Astrocyte (in vitro differentiated cells and primary cell): ENCODE results near the gene EXD3. TPM values are rescaled to one million over a fixed set of nuclear protein-coding genes. Genes with fewer than 3 reads are reported as not detected.
A peak's percentile ranks its signal among the peaks of the same experiment; 100 is the strongest.

Experiments
- DNase-seq: peaks from one replicate; pipeline ENCODE4 v3.0.0-alpha.2; 2010; ENCODE audit warnings: low read depth
- FAIRE-seq: peaks from 2 replicates; lab custom pipeline; 2011; peaks lifted over from hg19 to GRCh38; lab: Jason Lieb, UNC
- H2AFZ ChIP-seq: 2 replicates; pipeline ENCODE4 v1.6.0; 2012; ENCODE audit warnings: low read depth, low read length, inconsistent platforms
- H3K27ac ChIP-seq: 2 replicates; pipeline ENCODE4 v1.5.1; 2011; ENCODE audit warnings: low read depth, low read length, inconsistent platforms
- H3K27me3 ChIP-seq: 2 replicates; pipeline ENCODE4 v1.6.0; 2011; ENCODE audit warnings: low read length, inconsistent platforms; ENCODE audit not compliant: insufficient read depth
- H3K36me3 ChIP-seq: 2 replicates; pipeline ENCODE4 v1.5.1; 2011; ENCODE audit warnings: low read length, inconsistent platforms; ENCODE audit not compliant: insufficient read depth
- H3K4me1 ChIP-seq: 2 replicates; pipeline ENCODE4 v1.5.1; 2011; ENCODE audit warnings: low read length, inconsistent platforms; ENCODE audit not compliant: insufficient read depth
- H3K4me2 ChIP-seq: 2 replicates; pipeline ENCODE4 v1.6.0; 2012; ENCODE audit warnings: low read length, inconsistent platforms
- H3K4me3 ChIP-seq: 2 replicates; pipeline ENCODE4 v1.5.1; 2011; ENCODE audit warnings: low read depth, mild to moderate bottlenecking, low read length, inconsistent platforms; ENCODE audit not compliant: insufficient read depth
- H3K79me2 ChIP-seq: 2 replicates; pipeline ENCODE4 v1.6.0; 2012; ENCODE audit warnings: mild to moderate bottlenecking, low read length, inconsistent platforms; ENCODE audit not compliant: insufficient read depth
- H3K9ac ChIP-seq: 2 replicates; pipeline ENCODE4 v1.6.0; 2012; ENCODE audit warnings: mild to moderate bottlenecking, low read length, inconsistent platforms
- H3K9me3 ChIP-seq: 2 replicates; pipeline ENCODE4 v1.5.1; 2012; ENCODE audit warnings: low read depth, mild to moderate bottlenecking, low read length, inconsistent platforms; ENCODE audit not compliant: insufficient read depth
- H4K20me1 ChIP-seq: 2 replicates; pipeline ENCODE4 v1.6.0; 2012; ENCODE audit warnings: low read length, inconsistent platforms; ENCODE audit not compliant: insufficient read depth
- H3K27ac Mint-ChIP-seq: one replicate; pipeline ENCODE4 v1.8.0; 2021; ENCODE audit warnings: mild to moderate bottlenecking, mixed read lengths; ENCODE audit not compliant: unreplicated experiment
- H3K27me3 Mint-ChIP-seq: one replicate; pipeline ENCODE4 v1.8.0; 2021; ENCODE audit warnings: low read depth, mixed read lengths; ENCODE audit not compliant: unreplicated experiment
- H3K36me3 Mint-ChIP-seq: one replicate; pipeline ENCODE4 v1.8.0; 2021; ENCODE audit warnings: low read depth, mixed read lengths; ENCODE audit not compliant: unreplicated experiment
- H3K4me1 Mint-ChIP-seq: one replicate; pipeline ENCODE4 v1.8.0; 2021; ENCODE audit warnings: low read depth, mixed read lengths; ENCODE audit not compliant: unreplicated experiment
- H3K4me3 Mint-ChIP-seq: one replicate; pipeline ENCODE4 v1.8.0; 2021; ENCODE audit warnings: mild to moderate bottlenecking, moderate library complexity, mixed read lengths; ENCODE audit not compliant: unreplicated experiment
- H3K9me3 Mint-ChIP-seq: one replicate; pipeline ENCODE4 v1.8.0; 2021; ENCODE audit warnings: mild to moderate bottlenecking, mixed read lengths; ENCODE audit not compliant: unreplicated experiment
- EZH2 ChIP-seq: IDR thresholded peaks from 2 replicates; pipeline ENCODE4 v1.6.1; 2012; ENCODE audit warnings: mild to moderate bottlenecking, low read length, inconsistent platforms; ENCODE audit not compliant: insufficient read depth
- total RNA-seq: library from RNA; stranded (reverse); gene quantifications from 2 replicates; pipeline ENCODE4 v1.2.1, GENCODE V29; 2021
- TF ChIP-seq, protein P1 (sequence below): IDR thresholded peaks from 2 replicates; pipeline ENCODE4 v1.5.1; 2011; ENCODE audit warnings: low read depth, mild to moderate bottlenecking, inconsistent platforms, low read length, moderate library complexity; ENCODE audit not compliant: insufficient read depth

Gene EXD3
- total RNA-seq, 1 donor from 2014 or later = 8.5 TPM

DNA sequence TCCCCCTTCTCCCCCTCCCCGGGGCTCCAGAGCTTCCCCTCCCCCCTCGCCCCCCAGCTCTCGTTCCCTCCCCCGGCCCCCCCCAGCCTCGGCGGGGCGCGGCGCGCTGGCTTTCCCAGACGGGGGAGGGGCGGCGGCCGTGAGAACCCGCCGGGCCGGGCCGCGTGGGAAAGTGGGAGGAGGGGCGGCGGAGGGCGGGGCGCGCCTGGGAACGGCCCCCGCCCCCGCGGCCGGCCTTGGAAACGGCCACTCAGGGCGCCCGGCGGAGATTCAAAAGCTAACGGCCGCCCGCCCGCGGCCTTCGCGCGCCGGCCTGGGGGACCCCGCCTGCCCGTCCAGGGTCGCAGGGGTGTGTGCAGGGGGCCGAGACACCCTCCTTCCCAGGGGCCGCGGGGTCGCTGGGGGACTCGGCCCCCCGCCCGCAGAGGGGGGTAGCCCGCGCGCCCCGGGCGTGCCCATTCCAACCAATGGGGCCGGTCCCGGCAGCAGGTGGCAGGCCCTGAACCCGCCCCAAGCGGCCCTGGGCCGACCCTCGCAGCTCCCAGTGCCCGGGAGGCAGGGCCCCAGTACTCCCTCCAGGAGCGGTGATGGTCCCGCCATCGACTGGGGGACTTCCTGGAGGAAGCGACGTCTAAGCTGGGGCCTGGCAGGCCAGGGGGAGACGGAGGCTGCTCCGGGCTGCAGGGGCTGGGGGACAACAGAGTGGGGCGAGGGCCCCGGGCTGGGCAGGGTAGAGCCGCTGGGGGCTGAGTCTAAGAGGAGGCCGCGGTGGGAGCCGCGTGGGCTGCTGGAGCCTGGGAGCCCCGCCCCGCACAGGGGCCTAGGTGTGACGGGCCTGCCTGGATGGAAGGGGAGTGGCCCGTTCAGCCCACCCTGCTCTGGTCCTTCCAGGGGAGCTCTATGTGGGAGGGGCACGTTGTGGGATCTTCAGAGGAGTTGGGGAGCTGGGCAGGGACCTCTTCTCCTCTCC lies 106.7 kb downstream of the EXD3 start:
- H3K4me1 ChIP-seq = peaks cover 7% of the 10 kb centered on the region
- no peaks in the 10 kb centered on the region for H3K27me3 Mint-ChIP-seq
- peak overlapping the region; percentile 53 for H3K4me2 ChIP-seq
- H3K9ac ChIP-seq = peak overlapping the region; percentile 37
- H3K4me3 Mint-ChIP-seq = no peak overlapping the region
- H3K27me3 ChIP-seq = no peaks in the 10 kb centered on the region
- H3K4me1 Mint-ChIP-seq = no peaks in the 10 kb centered on the region
- H3K4me3 ChIP-seq = no peak overlapping the region
- no peak overlapping the region for H3K27ac Mint-ChIP-seq
- no peaks in the 10 kb centered on the region for H3K9me3 ChIP-seq
- H3K36me3 Mint-ChIP-seq = no peaks in the 10 kb centered on the region
- TF ChIP-seq, protein P1, sequence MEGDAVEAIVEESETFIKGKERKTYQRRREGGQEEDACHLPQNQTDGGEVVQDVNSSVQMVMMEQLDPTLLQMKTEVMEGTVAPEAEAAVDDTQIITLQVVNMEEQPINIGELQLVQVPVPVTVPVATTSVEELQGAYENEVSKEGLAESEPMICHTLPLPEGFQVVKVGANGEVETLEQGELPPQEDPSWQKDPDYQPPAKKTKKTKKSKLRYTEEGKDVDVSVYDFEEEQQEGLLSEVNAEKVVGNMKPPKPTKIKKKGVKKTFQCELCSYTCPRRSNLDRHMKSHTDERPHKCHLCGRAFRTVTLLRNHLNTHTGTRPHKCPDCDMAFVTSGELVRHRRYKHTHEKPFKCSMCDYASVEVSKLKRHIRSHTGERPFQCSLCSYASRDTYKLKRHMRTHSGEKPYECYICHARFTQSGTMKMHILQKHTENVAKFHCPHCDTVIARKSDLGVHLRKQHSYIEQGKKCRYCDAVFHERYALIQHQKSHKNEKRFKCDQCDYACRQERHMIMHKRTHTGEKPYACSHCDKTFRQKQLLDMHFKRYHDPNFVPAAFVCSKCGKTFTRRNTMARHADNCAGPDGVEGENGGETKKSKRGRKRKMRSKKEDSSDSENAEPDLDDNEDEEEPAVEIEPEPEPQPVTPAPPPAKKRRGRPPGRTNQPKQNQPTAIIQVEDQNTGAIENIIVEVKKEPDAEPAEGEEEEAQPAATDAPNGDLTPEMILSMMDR = no peak
- no peak for TF ChIP-seq EZH2
- H4K20me1 ChIP-seq = no peaks in the 10 kb centered on the region
- no peaks in the 10 kb centered on the region for H3K79me2 ChIP-seq
- no peak overlapping the region for H3K27ac ChIP-seq
- H3K9me3 Mint-ChIP-seq = no peaks in the 10 kb centered on the region
- no peaks in the 10 kb centered on the region for H3K36me3 ChIP-seq
- DNase-seq (no peak), FAIRE-seq (no peak)
- no peak overlapping the region for H2AFZ ChIP-seq

DNA sequence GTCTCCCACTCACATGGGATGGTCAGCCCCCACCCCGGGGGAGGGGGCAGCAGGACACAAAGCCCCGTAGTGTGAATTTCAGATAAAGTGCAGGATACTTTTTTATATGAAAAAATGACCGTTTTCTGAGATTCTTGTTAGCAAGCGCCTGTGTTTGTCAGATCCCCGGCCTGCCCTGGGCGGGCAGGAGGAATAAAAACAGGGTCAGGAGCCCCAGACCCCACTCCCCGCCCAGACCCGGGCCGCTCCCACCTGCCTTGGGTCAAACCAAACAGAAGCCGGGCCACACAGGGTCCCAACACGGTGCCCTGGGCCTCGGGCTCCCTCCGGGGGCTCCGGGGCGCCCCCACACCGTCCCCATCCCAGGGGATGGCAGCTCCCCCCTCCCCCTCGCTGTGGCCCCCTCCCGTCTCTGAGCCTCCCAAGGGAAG lies 107.4 kb downstream of the EXD3 start:
- H3K4me3 Mint-ChIP-seq = no peak overlapping the region
- H3K4me2 ChIP-seq = peak overlapping the region; percentile 30
- H3K79me2 ChIP-seq = no peaks in the 10 kb centered on the region
- H3K4me1 Mint-ChIP-seq = no peaks in the 10 kb centered on the region
- no peaks in the 10 kb centered on the region for H3K9me3 Mint-ChIP-seq
- no peaks in the 10 kb centered on the region for H3K36me3 Mint-ChIP-seq
- no peak overlapping the region for H3K9ac ChIP-seq
- no peaks in the 10 kb centered on the region for H4K20me1 ChIP-seq
- no peak for DNase-seq
- no peaks in the 10 kb centered on the region for H3K27me3 ChIP-seq
- no peaks in the 10 kb centered on the region for H3K36me3 ChIP-seq
- peaks cover 5% of the 10 kb centered on the region for H3K4me1 ChIP-seq
- no peak overlapping the region for H3K4me3 ChIP-seq
- H3K27me3 Mint-ChIP-seq = no peaks in the 10 kb centered on the region
- no peak for TF ChIP-seq EZH2
- TF ChIP-seq, protein P1 = no peak
- no peak overlapping the region for H3K27ac ChIP-seq
- FAIRE-seq = no peak
- H2AFZ ChIP-seq = no peak overlapping the region
- H3K27ac Mint-ChIP-seq = no peak overlapping the region
- H3K9me3 ChIP-seq = no peaks in the 10 kb centered on the region
